A549 (cell line): ENCODE data around the gene AR. TPM values are rescaled to one million over a fixed set of nuclear protein-coding genes. Genes with fewer than 3 reads are reported as not detected.

ENCODE experiments used
- ATAC-seq, 2 experiments: fragments of 200-7000 bp in 1 of 2; fragments of >200 bp in 1 of 2; cut with Nextera tagmentation in 1 of 2; cut with Tn5 transposase in 1 of 2; 3 replicates each; pipeline versions ENCODE4 v1.8.0 to v1.9.1; 2018 to 2020; ENCODE audit warnings: mild to moderate bottlenecking in 1 of 2, moderate library complexity in 1 of 2
- CTCF ChIA-PET: fragments of 300-600 bp; sonication (Branson Sonifier 250); formaldehyde crosslinking; extraction: SDS; loops from one replicate; lab custom pipeline; 2021; ENCODE audit warnings: antibody characterized with exemption, inconsistent platforms; lab: Yijun Ruan, JAX
- POLR2A ChIA-PET: fragments of 350-600 bp; formaldehyde crosslinking; extraction: SDS; loops from one replicate; lab custom pipeline; 2021; ENCODE audit warnings: antibody characterized with exemption, inconsistent platforms; lab: Yijun Ruan, JAX
- DNase-seq, 2 experiments: peaks; one replicate each; pipeline versions ENCODE4 v3.0.0 to v3.0.0-alpha.2; 2011 to 2016; ENCODE audit warnings: low read depth in 1 of 2, low spot score in 1 of 2
- FAIRE-seq: peaks from 2 replicates; lab custom pipeline; 2011; peaks lifted over from hg19 to GRCh38; lab: Jason Lieb, UNC
- H3K27ac ChIP-seq, 2 experiments: fragments of >200 bp; sonication (Bioruptor Twin); formaldehyde crosslinking; 3 replicates each; pipeline ENCODE4 v1.5.1; 2016 to 2017
- H3K4me1 ChIP-seq: fragments of >200 bp; sonication (Bioruptor Twin); formaldehyde crosslinking; 3 replicates; pipeline ENCODE4 v1.6.1; 2016
- H3K4me2 ChIP-seq: fragments of >200 bp; sonication (Bioruptor Twin); formaldehyde crosslinking; 3 replicates; pipeline ENCODE4 v1.6.1; 2016
- H3K4me3 ChIP-seq: fragments of >200 bp; sonication (Bioruptor Twin); formaldehyde crosslinking; 3 replicates; pipeline ENCODE4 v1.5.1; 2016
- H3K9me3 ChIP-seq: fragments of >200 bp; sonication (Bioruptor Twin); formaldehyde crosslinking; 3 replicates; pipeline ENCODE4 v1.6.1; 2016
- ATOH8 ChIP-seq: fragments of 250-450 bp; sonication (Bioruptor Pico); IDR thresholded peaks from 2 replicates; pipeline ENCODE4 v1.5.0; 2020; ENCODE audit warnings: low read depth, mild to moderate bottlenecking, moderate library complexity
- BHLHE40 ChIP-seq: IDR thresholded peaks from 2 replicates; pipeline ENCODE4 v1.6.1; 2012; ENCODE audit warnings: low read depth, low read length, inconsistent platforms
- CBX8 ChIP-seq: fragments of 200-600 bp; sonication (generic); IDR thresholded peaks from 2 replicates; pipeline ENCODE4 v1.6.1; 2016
- ELK1 ChIP-seq: fragments of 150-350 bp; IDR thresholded peaks from 2 replicates; pipeline ENCODE4 v1.6.1; 2014; ENCODE audit warnings: low read depth, mild to moderate bottlenecking, low read length
- ESRRA ChIP-seq: fragments of 150-350 bp; IDR thresholded peaks from 2 replicates; pipeline ENCODE4 v1.6.1; 2014; ENCODE audit warnings: mild to moderate bottlenecking, low read length, borderline replicate concordance
- FOXS1 ChIP-seq: fragments of 250-450 bp; sonication (Bioruptor Pico); IDR thresholded peaks from 2 replicates; pipeline ENCODE4 v1.5.0; 2020; ENCODE audit warnings: mild to moderate bottlenecking, moderate library complexity
- HES2 ChIP-seq: fragments of >200 bp; sonication (Bioruptor Twin); formaldehyde crosslinking; IDR thresholded peaks from 2 replicates; pipeline ENCODE4 v1.6.1; 2016
- HEYL ChIP-seq: fragments of 250-450 bp; sonication (Bioruptor Pico); IDR thresholded peaks from 2 replicates; pipeline ENCODE4 v1.8.0; 2021; ENCODE audit warnings: mild to moderate bottlenecking, moderate library complexity
- HOXB13 ChIP-seq: fragments of 250-450 bp; sonication (Bioruptor Pico); IDR thresholded peaks from 2 replicates; pipeline ENCODE4 v1.5.0; 2020; ENCODE audit warnings: low read depth, mild to moderate bottlenecking, moderate library complexity
- MAX ChIP-seq: IDR thresholded peaks from 2 replicates; pipeline ENCODE4 v1.6.1; 2012
- MAZ ChIP-seq: fragments of 150-350 bp; IDR thresholded peaks from 2 replicates; pipeline ENCODE4 v1.6.1; 2014; ENCODE audit warnings: antibody characterized with exemption, low read depth, low read length, borderline replicate concordance
- MYC ChIP-seq: IDR thresholded peaks from 2 replicates; pipeline ENCODE4 v1.6.1; 2012; ENCODE audit warnings: mild to moderate bottlenecking, inconsistent platforms, low read length, improper control_type of control experiment, borderline replicate concordance
- NPAS2 ChIP-seq: fragments of 250-450 bp; sonication (Bioruptor Pico); IDR thresholded peaks from 2 replicates; pipeline ENCODE4 v1.8.0; 2022; ENCODE audit warnings: mild to moderate bottlenecking, moderate library complexity, borderline replicate concordance
- RARB ChIP-seq: fragments of 250-450 bp; sonication (Bioruptor Pico); IDR thresholded peaks from 2 replicates; pipeline ENCODE4 v1.8.0; 2021; ENCODE audit warnings: mild to moderate bottlenecking, moderate library complexity
- RCOR1 ChIP-seq: fragments of 150-350 bp; IDR thresholded peaks from 2 replicates; pipeline ENCODE4 v1.6.1; 2014; ENCODE audit warnings: antibody characterized with exemption, low read length, low read depth
- REST ChIP-seq: fragments of 200-600 bp; sonication (generic); IDR thresholded peaks from 2 replicates; pipeline ENCODE4 v1.6.1; 2016; ENCODE audit warnings: antibody characterized with exemption, mild to moderate bottlenecking, moderate library complexity
- TP53 ChIP-seq: fragments of 250-450 bp; sonication (Bioruptor Pico); IDR thresholded peaks from 2 replicates; pipeline ENCODE4 v1.5.0; 2021; ENCODE audit warnings: mild to moderate bottlenecking, moderate library complexity
- ZFP36 ChIP-seq: fragments of 450-650 bp; IDR thresholded peaks from 2 replicates; pipeline ENCODE4 v1.6.1; 2014; ENCODE audit warnings: borderline replicate concordance; ENCODE audit not compliant: partially characterized antibody
- ZNF302 ChIP-seq: fragments of 250-450 bp; sonication (Bioruptor Pico); IDR thresholded peaks from 2 replicates; pipeline ENCODE4 v1.9.0; 2021; ENCODE audit warnings: inconsistent platforms, mild to moderate bottlenecking, moderate library complexity
- WGBS: methylation state at CpG from one replicate; pipeline ENCODE4 v1.1.6; 2017; ENCODE audit errors: missing lambda C conversion rate; 5-methylcytosine and 5-hydroxymethylcytosine counted together
- polyA plus RNA-seq, 4 experiments: library from polyadenylated mRNA; depleted of rRNA in 3 of 4; stranded (reverse); fragments of >200 nt; fragmentation: RNase III in 1 of 4; extraction: RNeasy Plus Mini Kit Qiagen cat#74134 plus additional on column Dnase treatment in 1 of 4; gene quantifications; 2 replicates in 3 of 4; 3 replicates in 1 of 4; pipeline ENCODE4 v1.2.3, GENCODE V29; 2011 to 2017

The AR gene
- polyA plus RNA-seq, 2 of the 4 experiments (the other 2 are of a cell fraction): 2.2 to 8.7 TPM

GRCh38 chrX:67674741-67675140 is 130.9 kb downstream of the AR start:
- DNase-seq (no peak), FAIRE-seq (no peak), ATAC-seq (no peak)
- no peak for TF ChIP-seq MYC
- no peak for TF ChIP-seq BHLHE40
- no peak for TF ChIP-seq HOXB13 (CRISPR knock-in tag)
- TF ChIP-seq MAZ: no peak
- no peak for TF ChIP-seq REST
- no peak for TF ChIP-seq ZFP36
- TF ChIP-seq ZNF302 (CRISPR knock-in tag): no peak
- no peak for TF ChIP-seq MAX
- TF ChIP-seq HEYL (CRISPR knock-in tag): no peak
- TF ChIP-seq ATOH8 (CRISPR knock-in tag): no peak
- no peak for TF ChIP-seq HES2
- Histone ChIP-seq H3K4me3 (no peak overlapping the region), H3K27ac (no peak overlapping the region), H3K4me2 (no peak overlapping the region), H3K9me3 (no peaks in the 10 kb centered on the region), H3K4me1 (no peaks in the 10 kb centered on the region)
- WGBS: 38% methylated on average over 1 of the region's 1 CpG
- CTCF ChIA-PET: no interaction called here
- POLR2A ChIA-PET: interaction anchor here (0.6 kb wide), 1 partner anchor 130 kb away, joined by 3 read pairs; no protein-coding TSS in a partner anchor

GRCh38 chrX:67684136-67684535 is 140.3 kb downstream of the AR start:
- H3K4me2 ChIP-seq: no peak overlapping the region
- FAIRE-seq (no peak), DNase-seq (no peak), ATAC-seq (no peak)
- H3K4me1 ChIP-seq: no peaks in the 10 kb centered on the region
- ChIA-PET CTCF (interaction anchor here (0.6 kb wide), 1 partner anchor 896 kb away, joined by 3 read pairs; no protein-coding TSS in a partner anchor), POLR2A (no interaction called here)
- H3K4me3 ChIP-seq: no peak overlapping the region
- TF ChIP-seq CBX8 (no peak), RCOR1 (no peak), ESRRA (no peak), TP53 (CRISPR knock-in tag) (no peak), NPAS2 (no peak), RARB (no peak), FOXS1 (no peak), ELK1 (no peak)
- no peak overlapping the region for H3K27ac ChIP-seq
- WGBS: 54% methylated on average over 4 of the region's 4 CpGs
- no peaks in the 10 kb centered on the region for H3K9me3 ChIP-seq
